ENCODE data around the gene PDE11A. TPM values are rescaled to one million over a fixed set of nuclear protein-coding genes. Genes with fewer than 3 reads are reported as not detected.

PDE11A gene
- total and polyA plus RNA-seq, 2 of the 13 experiments (the other 11 are each of a cell fraction or from before 2014, with no cell fraction given) = 1.2 to 1.7 TPM

- TF ChIP-seq NR2F1 (CRISPR knock-in tag; IDR thresholded peaks at IDR 0.05) (peak in 1 of 2 experiments; percentile 25; a peak in 1 of 4 replicates), HOXD1 (CRISPR knock-in tag; IDR thresholded peaks at IDR 0.05) (no peak), SP140L (CRISPR knock-in tag; IDR thresholded peaks at IDR 0.05; ENCODE audit: borderline replicate concordance) (no peak), MYC (CRISPR knock-in tag; IDR thresholded peaks at IDR 0.05; ENCODE audit: borderline replicate concordance) (no peak), SIX4 (CRISPR knock-in tag; IDR thresholded peaks at IDR 0.05) (no peak), AKAP8 (CRISPR knock-in tag; IDR thresholded peaks at IDR 0.05) (no peak), MAZ (IDR thresholded peaks at IDR 0.05; ENCODE audit: borderline replicate concordance, low read depth, low read length) (no peak), MAZ (CRISPR knock-in tag; IDR thresholded peaks at IDR 0.05; ENCODE audit: low read depth) (no peak), MYPOP (CRISPR knock-in tag; IDR thresholded peaks at IDR 0.05) (no peak), ZNF333 (CRISPR knock-in tag; IDR thresholded peaks at IDR 0.05; ENCODE audit: borderline replicate concordance) (no peak), TGIF2 (CRISPR knock-in tag; IDR thresholded peaks at IDR 0.05) (no peak), NFKBIZ (CRISPR knock-in tag; IDR thresholded peaks at IDR 0.05) (no peak), TBP (CRISPR knock-in tag; IDR thresholded peaks at IDR 0.05) (no peak), HOXA5 (CRISPR knock-in tag; IDR thresholded peaks at IDR 0.05) (no peak)
- TF ChIP-seq, protein P1, sequence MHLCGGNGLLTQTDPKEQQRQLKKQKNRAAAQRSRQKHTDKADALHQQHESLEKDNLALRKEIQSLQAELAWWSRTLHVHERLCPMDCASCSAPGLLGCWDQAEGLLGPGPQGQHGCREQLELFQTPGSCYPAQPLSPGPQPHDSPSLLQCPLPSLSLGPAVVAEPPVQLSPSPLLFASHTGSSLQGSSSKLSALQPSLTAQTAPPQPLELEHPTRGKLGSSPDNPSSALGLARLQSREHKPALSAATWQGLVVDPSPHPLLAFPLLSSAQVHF (CRISPR knock-in tag; IDR thresholded peaks at IDR 0.05) = no peak
- TF ChIP-seq, protein P2, sequence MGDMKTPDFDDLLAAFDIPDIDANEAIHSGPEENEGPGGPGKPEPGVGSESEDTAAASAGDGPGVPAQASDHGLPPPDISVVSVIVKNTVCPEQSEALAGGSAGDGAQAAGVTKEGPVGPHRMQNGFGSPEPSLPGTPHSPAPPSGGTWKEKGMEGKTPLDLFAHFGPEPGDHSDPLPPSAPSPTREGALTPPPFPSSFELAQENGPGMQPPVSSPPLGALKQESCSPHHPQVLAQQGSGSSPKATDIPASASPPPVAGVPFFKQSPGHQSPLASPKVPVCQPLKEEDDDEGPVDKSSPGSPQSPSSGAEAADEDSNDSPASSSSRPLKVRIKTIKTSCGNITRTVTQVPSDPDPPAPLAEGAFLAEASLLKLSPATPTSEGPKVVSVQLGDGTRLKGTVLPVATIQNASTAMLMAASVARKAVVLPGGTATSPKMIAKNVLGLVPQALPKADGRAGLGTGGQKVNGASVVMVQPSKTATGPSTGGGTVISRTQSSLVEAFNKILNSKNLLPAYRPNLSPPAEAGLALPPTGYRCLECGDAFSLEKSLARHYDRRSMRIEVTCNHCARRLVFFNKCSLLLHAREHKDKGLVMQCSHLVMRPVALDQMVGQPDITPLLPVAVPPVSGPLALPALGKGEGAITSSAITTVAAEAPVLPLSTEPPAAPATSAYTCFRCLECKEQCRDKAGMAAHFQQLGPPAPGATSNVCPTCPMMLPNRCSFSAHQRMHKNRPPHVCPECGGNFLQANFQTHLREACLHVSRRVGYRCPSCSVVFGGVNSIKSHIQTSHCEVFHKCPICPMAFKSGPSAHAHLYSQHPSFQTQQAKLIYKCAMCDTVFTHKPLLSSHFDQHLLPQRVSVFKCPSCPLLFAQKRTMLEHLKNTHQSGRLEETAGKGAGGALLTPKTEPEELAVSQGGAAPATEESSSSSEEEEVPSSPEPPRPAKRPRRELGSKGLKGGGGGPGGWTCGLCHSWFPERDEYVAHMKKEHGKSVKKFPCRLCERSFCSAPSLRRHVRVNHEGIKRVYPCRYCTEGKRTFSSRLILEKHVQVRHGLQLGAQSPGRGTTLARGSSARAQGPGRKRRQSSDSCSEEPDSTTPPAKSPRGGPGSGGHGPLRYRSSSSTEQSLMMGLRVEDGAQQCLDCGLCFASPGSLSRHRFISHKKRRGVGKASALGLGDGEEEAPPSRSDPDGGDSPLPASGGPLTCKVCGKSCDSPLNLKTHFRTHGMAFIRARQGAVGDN (CRISPR knock-in tag; IDR thresholded peaks at IDR 0.05) = no peak
Measured at GRCh38 chr2:177692042-177692782, 380.4 kb downstream of the PDE11A start (continued).
